ENCODE measurements around the gene SLA2.

The SLA2 gene

GRCh38 chr20:36573798-36574365 is 72.1 kb downstream of the SLA2 start:
- peak overlapping the region; percentile 75 for H3K27ac ChIP-seq (ENCODE audit: low read depth, low read length)

GRCh38 chr20:36573103-36573797 is 72.7 kb downstream of the SLA2 start, which contains the start of gene TGIF2:
Gene TGIF2, plus strand, starts transcription at chr20:36573597. Its CDS starts 5,178 bp downstream, at chr20:36578775.
- H2AFZ ChIP-seq (ENCODE audit: low read depth, low read length, severe bottlenecking), result peak within 1 kb of the TSS; percentile 93
- no peak for TF ChIP-seq EZH2phosphoT487 (conservative IDR thresholded peaks at IDR 0.05; ENCODE audit: low read length)
- TF ChIP-seq, protein P1, sequence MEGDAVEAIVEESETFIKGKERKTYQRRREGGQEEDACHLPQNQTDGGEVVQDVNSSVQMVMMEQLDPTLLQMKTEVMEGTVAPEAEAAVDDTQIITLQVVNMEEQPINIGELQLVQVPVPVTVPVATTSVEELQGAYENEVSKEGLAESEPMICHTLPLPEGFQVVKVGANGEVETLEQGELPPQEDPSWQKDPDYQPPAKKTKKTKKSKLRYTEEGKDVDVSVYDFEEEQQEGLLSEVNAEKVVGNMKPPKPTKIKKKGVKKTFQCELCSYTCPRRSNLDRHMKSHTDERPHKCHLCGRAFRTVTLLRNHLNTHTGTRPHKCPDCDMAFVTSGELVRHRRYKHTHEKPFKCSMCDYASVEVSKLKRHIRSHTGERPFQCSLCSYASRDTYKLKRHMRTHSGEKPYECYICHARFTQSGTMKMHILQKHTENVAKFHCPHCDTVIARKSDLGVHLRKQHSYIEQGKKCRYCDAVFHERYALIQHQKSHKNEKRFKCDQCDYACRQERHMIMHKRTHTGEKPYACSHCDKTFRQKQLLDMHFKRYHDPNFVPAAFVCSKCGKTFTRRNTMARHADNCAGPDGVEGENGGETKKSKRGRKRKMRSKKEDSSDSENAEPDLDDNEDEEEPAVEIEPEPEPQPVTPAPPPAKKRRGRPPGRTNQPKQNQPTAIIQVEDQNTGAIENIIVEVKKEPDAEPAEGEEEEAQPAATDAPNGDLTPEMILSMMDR (IDR thresholded peaks at IDR 0.05; ENCODE audit: insufficient read depth, low read length, poor library complexity, severe bottlenecking), result no peak

More at GRCh38 chr20:36573798-36574365, 72.1 kb downstream of the SLA2 start:
- no peaks in the 10 kb centered on the region for H3K9me3 ChIP-seq (ENCODE audit: insufficient read depth, low read length)
- no peak for TF ChIP-seq EZH2phosphoT487 (conservative IDR thresholded peaks at IDR 0.05; ENCODE audit: low read length)
- TF ChIP-seq, protein P1 (IDR thresholded peaks at IDR 0.05; ENCODE audit: insufficient read depth, low read length, poor library complexity, severe bottlenecking), result no peak
- peak overlapping the region; percentile 67 for H2AFZ ChIP-seq (ENCODE audit: low read depth, low read length, severe bottlenecking)
- no peaks in the 10 kb centered on the region for H3K27me3 ChIP-seq (ENCODE audit: low read length)
- H3K4me2 ChIP-seq (ENCODE audit: low read depth, low read length, poor library complexity, severe bottlenecking), result peak overlapping the region; percentile 67
- 0 out of 2 replicates have a peak, but pooled peaks cover 3% of the 10 kb centered on the region for H4K20me1 ChIP-seq (ENCODE audit: low read depth, low read length)
- H3K9me2 ChIP-seq (replicated peaks; ENCODE audit: insufficient read depth, low read length), result no peaks in the 10 kb centered on the region
- no peaks in the 10 kb centered on the region for H3K36me3 ChIP-seq (ENCODE audit: low read length)
- H3K4me3 ChIP-seq (ENCODE audit: insufficient read depth, low read length, poor library complexity, severe bottlenecking), result peak overlapping the region; percentile 97
- H3K79me2 ChIP-seq (ENCODE audit: insufficient read depth, low read length), result peaks cover 51% of the 10 kb centered on the region
- peaks cover 20% of the 10 kb centered on the region for H3F3A ChIP-seq (ENCODE audit: insufficient read depth)
- H3K9ac ChIP-seq (ENCODE audit: low read length), result peak overlapping the region; percentile 99

GRCh38 chr20:36572701-36573102 is 73.3 kb downstream of the SLA2 start:
- Histone ChIP-seq H3K27me3 (ENCODE audit: low read length) (no peaks in the 10 kb centered on the region), H3F3A (ENCODE audit: insufficient read depth) (peaks cover 20% of the 10 kb centered on the region), H3K9me2 (replicated peaks; ENCODE audit: insufficient read depth, low read length) (no peaks in the 10 kb centered on the region), H3K4me3 (ENCODE audit: insufficient read depth, low read length, poor library complexity, severe bottlenecking) (peak overlapping the region; percentile 60), H3K79me2 (ENCODE audit: insufficient read depth, low read length) (peaks cover 40% of the 10 kb centered on the region), H3K9me3 (ENCODE audit: insufficient read depth, low read length) (no peaks in the 10 kb centered on the region), H3K4me2 (ENCODE audit: low read depth, low read length, poor library complexity, severe bottlenecking) (peak overlapping the region; percentile 79), H3K27ac (ENCODE audit: low read depth, low read length) (peak overlapping the region; percentile 27), H3K9ac (ENCODE audit: low read length) (peak overlapping the region; percentile 99), H4K20me1 (ENCODE audit: low read depth, low read length) (0 out of 2 replicates have a peak, but pooled peaks cover 3% of the 10 kb centered on the region), H2AFZ (ENCODE audit: low read depth, low read length, severe bottlenecking) (peak overlapping the region; percentile 93), H3K36me3 (ENCODE audit: low read length) (no peaks in the 10 kb centered on the region)
- TF ChIP-seq, protein P1 (IDR thresholded peaks at IDR 0.05; ENCODE audit: insufficient read depth, low read length, poor library complexity, severe bottlenecking), result no peak
- no peak for TF ChIP-seq EZH2phosphoT487 (conservative IDR thresholded peaks at IDR 0.05; ENCODE audit: low read length)

More at GRCh38 chr20:36573103-36573797, 72.7 kb downstream of the SLA2 start, which contains the start of gene TGIF2:
- H3K27ac ChIP-seq (ENCODE audit: low read depth, low read length), result peak within 1 kb of the TSS; percentile 75
- 0 out of 2 replicates have a peak, but pooled peaks cover 3% of the 10 kb centered on the region for H4K20me1 ChIP-seq (ENCODE audit: low read depth, low read length)
- peak within 1 kb of the TSS; percentile 97 for H3K4me3 ChIP-seq (ENCODE audit: insufficient read depth, low read length, poor library complexity, severe bottlenecking)
- H3K4me2 ChIP-seq (ENCODE audit: low read depth, low read length, poor library complexity, severe bottlenecking), result peak within 1 kb of the TSS; percentile 79
- peak within 1 kb of the TSS; percentile 99 for H3K9ac ChIP-seq (ENCODE audit: low read length)
- H3K27me3 ChIP-seq (ENCODE audit: low read length), result no peaks in the 10 kb centered on the region
- peaks cover 20% of the 10 kb centered on the region for H3F3A ChIP-seq (ENCODE audit: insufficient read depth)
- no peaks in the 10 kb centered on the region for H3K9me3 ChIP-seq (ENCODE audit: insufficient read depth, low read length)
- H3K36me3 ChIP-seq (ENCODE audit: low read length), result no peaks in the 10 kb centered on the region
- H3K9me2 ChIP-seq (replicated peaks; ENCODE audit: insufficient read depth, low read length), result no peaks in the 10 kb centered on the region
- peaks cover 46% of the 10 kb centered on the region for H3K79me2 ChIP-seq (ENCODE audit: insufficient read depth, low read length)

All from SU-DHL-6 (cell line).